Spleen (tissue), 7 donors: Measurements from ENCODE around the gene SLC12A3.

Experiments
- POLR2A ChIP-seq, 3 donors: fragments of 450-650 bp; IDR thresholded peaks; one replicate each; pipeline ENCODE4 v1.5.1; 2017; ENCODE audit warnings: antibody characterized with exemption in 3 of 3, mild to moderate bottlenecking in 1 of 3
- TF ChIP-seq, protein P1 (sequence below), 11 experiments: fragments of 200-600 bp in 7 of 11; fragments of 450-650 bp in 4 of 11; sonication (generic) in 4 of 11; IDR thresholded peaks in 8 of 11; conservative IDR thresholded peaks in 3 of 11; 1 replicate in 7 of 11; 2 replicates in 4 of 11; pipeline versions ENCODE4 v1.4.0 to v1.8.0; 2016 to 2021; ENCODE audit warnings: antibody characterized with exemption in 11 of 11, inconsistent platforms in 4 of 11, mild to moderate bottlenecking in 1 of 11
- donor health status: DM: no; HTN: no; CAD: no; lungs with moderate emphysema.
- donor health status: DM: no; HTN: no; CAD: no.
- donor health status: DM: no; HTN: no; CAD: no.

DNA sequence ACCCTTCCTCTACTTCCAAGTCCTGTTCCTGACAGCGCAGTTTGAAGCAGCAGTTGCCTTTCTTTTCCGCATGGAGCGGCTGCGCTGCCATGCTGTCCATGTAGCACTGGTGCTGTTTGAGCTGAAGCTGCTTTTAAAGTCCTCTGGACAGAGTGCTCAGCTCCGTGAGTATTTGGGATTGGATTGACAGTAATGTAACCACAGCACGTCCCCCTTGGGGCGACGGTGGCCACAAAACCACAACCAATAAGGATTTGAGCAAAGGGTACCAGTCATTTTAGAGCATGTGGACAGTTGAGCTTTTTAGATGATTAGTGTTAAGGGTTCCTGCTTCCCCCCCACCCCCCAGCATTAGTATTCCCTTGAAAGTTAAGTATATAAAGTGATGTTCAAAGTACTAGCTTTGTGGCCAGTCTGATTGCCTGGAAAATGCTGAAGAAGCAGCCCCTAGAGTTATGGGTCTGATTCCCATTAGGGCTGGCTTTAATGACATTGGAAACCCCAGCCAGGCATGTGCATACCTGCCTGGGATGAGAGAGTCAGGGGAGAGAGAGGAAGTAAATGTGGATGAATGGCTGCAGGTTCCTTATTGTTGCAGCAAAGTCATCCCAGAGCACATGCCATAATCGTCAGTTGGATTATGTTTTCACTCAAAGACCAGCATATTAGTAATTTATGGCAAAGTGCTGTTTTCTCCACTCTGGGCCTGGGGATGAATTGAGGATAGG lies 31.6 kb upstream of the SLC12A3 start:
- TF ChIP-seq POLR2A (IDR thresholded peaks at IDR 0.05), result no peak
- TF ChIP-seq, protein P1, sequence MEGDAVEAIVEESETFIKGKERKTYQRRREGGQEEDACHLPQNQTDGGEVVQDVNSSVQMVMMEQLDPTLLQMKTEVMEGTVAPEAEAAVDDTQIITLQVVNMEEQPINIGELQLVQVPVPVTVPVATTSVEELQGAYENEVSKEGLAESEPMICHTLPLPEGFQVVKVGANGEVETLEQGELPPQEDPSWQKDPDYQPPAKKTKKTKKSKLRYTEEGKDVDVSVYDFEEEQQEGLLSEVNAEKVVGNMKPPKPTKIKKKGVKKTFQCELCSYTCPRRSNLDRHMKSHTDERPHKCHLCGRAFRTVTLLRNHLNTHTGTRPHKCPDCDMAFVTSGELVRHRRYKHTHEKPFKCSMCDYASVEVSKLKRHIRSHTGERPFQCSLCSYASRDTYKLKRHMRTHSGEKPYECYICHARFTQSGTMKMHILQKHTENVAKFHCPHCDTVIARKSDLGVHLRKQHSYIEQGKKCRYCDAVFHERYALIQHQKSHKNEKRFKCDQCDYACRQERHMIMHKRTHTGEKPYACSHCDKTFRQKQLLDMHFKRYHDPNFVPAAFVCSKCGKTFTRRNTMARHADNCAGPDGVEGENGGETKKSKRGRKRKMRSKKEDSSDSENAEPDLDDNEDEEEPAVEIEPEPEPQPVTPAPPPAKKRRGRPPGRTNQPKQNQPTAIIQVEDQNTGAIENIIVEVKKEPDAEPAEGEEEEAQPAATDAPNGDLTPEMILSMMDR (IDR thresholded peaks at IDR 0.05 in 8 of 11, conservative IDR thresholded peaks at IDR 0.05 in 3 of 11), result no peak
